ENCODE results near the gene PSMD7. TPM values are rescaled to one million over a fixed set of nuclear protein-coding genes. Genes with fewer than 3 reads are reported as not detected.
A peak's percentile ranks its signal among the peaks of the same experiment; 100 is the strongest.

PSMD7 gene
- total and polyA plus RNA-seq, 2 of the 13 experiments (the other 11 are each of a cell fraction or from before 2014, with no cell fraction given), result 105 to 224 TPM

- TF ChIP-seq DDIT3 (CRISPR knock-in tag; IDR thresholded peaks at IDR 0.05), result no peak
- 0 out of 2 replicates have a peak, but pooled peaks have one; percentile 51 for TF ChIP-seq REL (CRISPR knock-in tag; conservative IDR thresholded peaks at IDR 0.05)
- peak; percentile 78; the same call in 1 of the 2 replicates for TF ChIP-seq ZFP37 (CRISPR knock-in tag; IDR thresholded peaks at IDR 0.05; ENCODE audit: borderline replicate concordance)
- TF ChIP-seq RNF219 (CRISPR knock-in tag; IDR thresholded peaks at IDR 0.05), result peak; percentile 71; the same call in 1 of the 2 replicates
- TF ChIP-seq ZNF34 (CRISPR knock-in tag; IDR thresholded peaks at IDR 0.05; ENCODE audit: borderline replicate concordance), result peak; percentile 78; the same call in 1 of the 2 replicates
- no peak for TF ChIP-seq XBP1 (CRISPR knock-in tag; IDR thresholded peaks at IDR 0.05)
- peak; percentile 73; the same call in 1 of the 2 replicates for TF ChIP-seq MZF1 (CRISPR knock-in tag; IDR thresholded peaks at IDR 0.05; ENCODE audit: borderline replicate concordance)
- TF ChIP-seq JUND (CRISPR knock-in tag; IDR thresholded peaks at IDR 0.05), result peak; percentile 71
- peak; percentile 80 for TF ChIP-seq ATF3 (CRISPR knock-in tag; IDR thresholded peaks at IDR 0.05)
- 0 out of 2 replicates have a peak, but pooled peaks have one; percentile 27 for TF ChIP-seq EED (CRISPR knock-in tag; IDR thresholded peaks at IDR 0.05)
- peak; percentile 81 for TF ChIP-seq ZNF766 (CRISPR knock-in tag; IDR thresholded peaks at IDR 0.05; ENCODE audit: borderline replicate concordance)
- TF ChIP-seq PPARG (CRISPR knock-in tag; conservative IDR thresholded peaks at IDR 0.05), result peak; percentile 63
- peak; percentile 67; the same call in 1 of the 3 replicates for TF ChIP-seq MXI1 (IDR thresholded peaks at IDR 0.05; ENCODE audit: borderline replicate concordance, low read depth, low read length)
- TF ChIP-seq MTA1 (CRISPR knock-in tag; IDR thresholded peaks at IDR 0.05; ENCODE audit: borderline replicate concordance), result peak; percentile 80; the same call in 1 of the 2 replicates
- peak; percentile 71 for TF ChIP-seq HNRNPK (IDR thresholded peaks at IDR 0.05; ENCODE audit: low read depth, low read length, poor library complexity, severe bottlenecking)
- peak; percentile 99 for TF ChIP-seq ZBED4 (CRISPR knock-in tag; IDR thresholded peaks at IDR 0.05; ENCODE audit: borderline replicate concordance)
- TF ChIP-seq MAFF (IDR thresholded peaks at IDR 0.05; ENCODE audit: low read depth, low read length), result 0 out of 2 replicates have a peak, but pooled peaks have one; percentile 6
- TF ChIP-seq SP5 (CRISPR knock-in tag; IDR thresholded peaks at IDR 0.05; ENCODE audit: borderline replicate concordance, low read depth), result peak; percentile 97
- peak; percentile 60 for TF ChIP-seq ONECUT2 (CRISPR knock-in tag; IDR thresholded peaks at IDR 0.05)
- peak; percentile 95 for TF ChIP-seq ZFP90 (CRISPR knock-in tag; IDR thresholded peaks at IDR 0.05; ENCODE audit: borderline replicate concordance)
- no peak for TF ChIP-seq TRIM22 (IDR thresholded peaks at IDR 0.05)
These were observed at the start of gene PSMD7 (continued) for GRCh38 chr16:74296432-74297144.

All from HepG2 (cell line).